ENCODE measurements around the gene MAS1L.

MAS1L gene

DNA sequence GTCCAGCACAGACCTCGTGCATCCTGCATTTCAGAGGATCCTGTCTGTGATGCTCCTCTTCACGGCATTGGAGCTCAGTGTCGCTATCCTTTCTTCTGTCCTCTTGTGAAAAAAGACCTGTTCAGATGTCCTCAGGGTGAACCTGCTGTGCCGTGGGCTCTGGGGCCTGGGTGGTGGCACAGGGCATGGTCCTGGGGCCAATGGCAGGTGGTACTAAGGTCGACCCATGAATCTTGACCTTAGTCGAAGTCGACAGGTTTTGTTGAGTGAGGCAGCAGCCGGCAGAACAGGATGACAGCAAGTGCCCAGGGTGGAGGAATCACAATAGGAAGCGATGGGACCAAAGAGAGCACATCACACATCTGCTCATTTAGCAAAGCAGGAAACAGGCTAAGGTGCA lies 22.0 kb upstream of the MAS1L start:
- no peak for DNase-seq

DNA sequence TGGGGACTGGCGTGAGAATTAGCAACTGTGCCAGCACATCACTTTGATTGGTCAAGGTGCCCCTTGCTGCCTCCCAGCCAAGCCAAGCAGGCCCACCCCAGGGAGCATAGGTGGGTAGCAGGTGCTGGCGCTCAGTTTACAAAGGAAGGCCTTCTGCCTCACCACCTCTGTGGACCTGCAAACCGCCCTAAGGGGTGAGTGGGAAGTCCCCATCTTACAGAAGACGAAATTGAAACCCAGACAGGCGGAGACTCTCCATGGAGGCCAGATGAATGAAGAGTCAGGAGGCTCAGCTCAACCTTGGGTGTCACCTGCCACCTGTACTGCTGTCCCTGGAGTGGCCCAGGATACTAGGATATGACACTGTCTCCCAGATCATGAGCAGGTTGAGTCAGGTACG lies 21.5 kb upstream of the MAS1L start:
- DNase-seq = no peak

DNA sequence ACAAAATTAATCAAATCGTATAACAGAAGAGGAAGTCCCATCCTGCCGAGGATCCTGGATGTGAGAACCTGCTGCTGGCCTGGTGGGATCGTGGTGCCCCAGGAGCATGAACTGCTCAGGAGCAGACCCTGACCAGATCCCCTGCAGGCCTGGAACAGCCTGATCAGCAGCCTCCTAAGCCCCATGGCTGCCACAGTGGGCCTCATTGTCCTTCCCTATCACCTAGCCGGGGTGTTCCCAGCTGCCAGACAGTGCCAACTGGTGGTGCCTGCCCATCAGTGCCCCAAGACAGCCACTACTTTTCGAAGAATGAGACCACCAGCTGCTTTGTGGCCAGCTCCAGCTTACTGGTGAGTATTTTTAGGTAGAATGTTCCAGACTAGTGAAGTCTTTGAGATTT lies 19.6 kb upstream of the MAS1L start:
- DNase-seq = no peak

DNA sequence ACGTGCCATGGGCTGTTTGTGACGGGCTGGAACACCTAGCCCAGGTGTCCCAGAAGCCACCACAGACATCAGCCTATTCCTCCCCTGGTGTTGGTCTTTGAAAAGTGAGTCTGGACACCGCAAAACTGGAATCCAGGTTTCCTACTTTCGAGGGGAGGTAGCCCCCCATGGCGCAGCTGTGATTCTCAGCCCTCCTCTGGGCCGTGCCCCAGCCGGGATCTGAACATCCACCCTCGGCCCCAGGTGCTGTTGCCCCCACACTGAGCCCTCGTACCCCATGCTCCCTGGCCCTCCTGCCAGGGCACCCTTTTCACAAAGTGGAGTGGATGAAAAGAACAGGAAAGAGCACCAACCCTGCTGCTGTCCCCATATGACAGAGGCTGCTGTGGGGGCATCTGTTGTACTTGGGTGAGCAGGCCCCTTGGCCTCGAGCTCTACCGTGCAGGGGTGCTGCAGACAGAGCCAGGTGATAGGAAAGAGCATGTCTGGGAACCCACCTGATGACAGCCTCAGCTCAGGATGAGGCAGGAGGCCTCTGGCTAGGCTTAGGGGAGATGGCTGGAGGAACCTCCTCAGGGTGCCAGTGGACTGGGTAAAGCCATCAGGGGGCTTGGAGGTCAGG lies 18.8 kb upstream of the MAS1L start:
- DNase-seq = no peak

DNA sequence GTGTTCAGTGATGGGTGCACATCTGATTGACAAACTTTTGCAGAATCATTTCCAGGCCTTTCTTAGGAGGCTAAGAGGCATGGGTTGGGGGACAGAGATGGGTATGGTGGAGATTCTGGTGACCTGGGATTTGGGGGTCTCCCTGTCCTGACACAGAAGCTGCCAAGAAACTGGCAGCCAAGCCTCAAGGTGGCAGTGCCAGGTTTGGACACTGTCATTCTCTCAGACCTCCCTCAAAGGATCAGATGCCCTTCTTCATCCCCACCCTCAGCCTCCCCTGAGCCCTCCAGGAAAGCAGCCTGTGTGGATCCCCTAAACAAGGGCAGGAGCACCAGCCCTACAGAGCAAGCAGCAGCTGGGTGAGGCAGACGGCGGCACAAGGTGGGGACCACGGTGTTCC lies 18.1 kb upstream of the MAS1L start:
- no peak for DNase-seq

DNA sequence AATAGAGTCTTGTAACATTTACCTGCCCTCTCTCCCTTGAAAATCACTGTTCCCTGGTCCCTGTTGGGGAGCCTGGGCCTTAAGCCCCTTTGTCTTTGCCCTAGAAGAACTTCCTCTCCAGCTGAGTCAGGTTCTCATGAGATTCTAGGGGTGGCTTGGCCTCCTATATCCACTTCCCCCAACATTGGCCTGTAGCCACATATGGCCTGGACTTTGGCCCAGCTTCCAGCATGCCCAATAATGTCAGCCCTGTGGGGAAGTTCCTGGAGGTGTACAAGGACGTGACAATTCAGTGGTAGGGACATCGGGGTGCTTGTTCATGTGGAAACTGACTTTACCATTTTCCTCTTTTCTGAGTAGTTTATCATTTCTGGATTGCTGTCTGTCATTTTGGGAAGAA lies 17.2 kb upstream of the MAS1L start:
- no peak for DNase-seq

DNA sequence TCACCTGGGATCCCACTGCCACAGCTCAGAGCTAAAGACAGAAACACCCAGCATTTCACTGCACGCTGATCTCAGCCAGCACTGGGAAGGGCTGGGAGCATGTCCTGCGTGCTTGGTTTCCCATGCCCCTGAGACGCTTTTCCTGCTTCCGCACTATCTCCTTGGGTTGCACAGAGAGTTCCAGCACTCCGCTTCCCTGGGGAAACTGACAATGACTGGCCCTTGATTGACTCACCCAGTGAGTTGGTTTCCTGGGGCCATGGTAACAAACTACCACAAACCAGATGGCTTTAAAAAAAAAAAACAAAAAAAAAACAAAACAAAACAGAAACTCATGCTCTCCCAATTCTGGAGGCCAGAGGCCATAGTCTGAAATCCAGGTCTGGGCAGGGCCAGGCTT lies 14.8 kb upstream of the MAS1L start:
- no peak for DNase-seq

DNA sequence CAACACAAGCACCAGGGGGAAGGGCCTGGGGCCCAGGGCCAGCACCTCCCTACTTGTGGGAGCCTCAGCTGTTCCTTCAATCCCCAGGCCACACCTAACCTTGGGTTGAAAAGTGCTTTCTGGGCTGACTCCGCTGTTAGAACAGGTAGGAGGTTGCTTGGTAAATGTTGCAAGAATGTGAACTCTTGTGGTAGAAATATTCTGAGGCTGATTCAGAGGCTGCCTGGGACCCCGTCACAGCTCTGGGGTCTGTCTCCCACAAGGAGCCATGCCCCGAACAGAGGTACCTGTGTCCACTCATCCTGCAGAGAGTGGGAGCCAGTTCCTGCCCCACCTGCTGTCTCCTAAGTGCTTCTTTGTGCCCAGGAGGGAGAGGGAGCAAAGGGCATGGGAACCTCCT lies 14.4 kb upstream of the MAS1L start:
- no peak for DNase-seq

DNA sequence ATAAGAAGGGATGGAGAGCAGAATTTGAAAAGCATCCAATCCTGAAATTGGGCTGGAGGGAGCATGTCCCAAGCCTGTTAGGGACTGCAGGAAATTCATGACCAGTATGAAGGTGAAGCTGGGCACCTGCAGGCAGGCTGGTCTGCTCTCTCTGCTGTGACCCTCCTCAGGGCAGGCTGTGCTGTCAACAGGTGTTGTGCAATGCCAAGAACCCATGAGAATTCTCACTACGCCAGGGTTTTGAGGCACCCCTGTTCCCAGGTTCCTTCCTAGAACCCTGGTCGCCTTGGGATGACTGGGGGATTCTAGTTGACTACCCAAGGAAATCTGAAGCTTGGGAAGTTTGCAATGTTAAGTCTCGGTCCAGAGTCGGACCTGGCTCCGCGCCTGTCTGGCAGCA lies 13.3 kb upstream of the MAS1L start:
- no peak for DNase-seq

DNA sequence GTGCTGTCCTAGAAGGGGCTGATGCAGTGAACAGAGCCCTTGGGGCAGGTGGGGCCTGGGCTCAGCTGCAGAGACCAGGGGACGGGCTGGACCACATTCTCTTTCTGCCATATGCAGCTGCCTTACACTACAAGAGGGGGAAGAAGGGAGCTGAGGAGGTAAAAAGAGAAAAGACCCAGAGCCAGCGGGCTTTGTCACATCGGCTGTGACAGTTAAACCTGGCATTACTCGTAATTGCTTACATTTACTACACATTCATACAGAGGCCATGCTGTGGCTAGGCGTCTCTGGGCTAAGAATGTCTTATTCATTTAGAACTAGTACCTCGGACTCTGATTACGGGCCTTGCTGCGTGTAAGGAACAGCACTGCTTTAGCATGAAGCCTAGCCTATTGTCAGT lies 12.8 kb upstream of the MAS1L start:
- no peak for DNase-seq

DNA sequence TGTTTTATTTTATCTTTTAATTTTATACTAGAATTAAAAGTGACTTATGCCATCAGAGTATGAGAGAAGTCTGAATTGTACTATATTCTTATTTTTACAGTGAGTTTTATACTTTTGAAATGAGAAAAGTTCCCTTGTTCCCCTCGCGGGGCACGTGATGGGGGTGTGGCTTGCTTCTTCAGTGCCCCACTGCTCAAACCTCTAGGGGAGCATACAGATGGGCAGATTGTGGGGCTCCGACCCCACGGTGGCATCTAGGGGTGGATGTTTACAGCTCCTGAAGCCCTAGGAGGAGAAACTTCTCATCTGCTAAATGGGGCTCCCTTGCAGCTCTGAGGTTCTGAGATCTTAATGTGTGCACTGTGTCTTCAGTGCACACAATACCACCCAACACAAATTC lies 11.9 kb upstream of the MAS1L start:
- no peak for DNase-seq

DNA sequence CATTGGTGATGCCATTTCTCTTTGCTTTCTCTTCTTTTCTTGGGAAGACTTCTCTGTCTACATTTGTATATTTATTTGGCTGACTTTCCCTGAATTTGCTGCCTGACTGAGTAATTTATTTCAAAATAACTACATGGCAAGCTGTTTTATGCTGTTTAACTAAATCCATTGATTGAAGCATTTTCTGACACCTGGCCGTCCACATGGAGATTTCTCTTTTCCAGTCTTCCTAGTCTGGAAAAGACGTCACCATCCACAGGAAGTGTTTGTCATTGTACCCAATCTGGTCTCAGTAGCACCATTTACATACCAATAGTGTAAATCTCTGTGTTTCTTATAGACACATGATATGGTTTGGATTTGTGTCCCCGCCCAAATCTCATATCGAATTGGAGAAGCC lies 9.2 kb upstream of the MAS1L start:
- no peak for DNase-seq

DNA sequence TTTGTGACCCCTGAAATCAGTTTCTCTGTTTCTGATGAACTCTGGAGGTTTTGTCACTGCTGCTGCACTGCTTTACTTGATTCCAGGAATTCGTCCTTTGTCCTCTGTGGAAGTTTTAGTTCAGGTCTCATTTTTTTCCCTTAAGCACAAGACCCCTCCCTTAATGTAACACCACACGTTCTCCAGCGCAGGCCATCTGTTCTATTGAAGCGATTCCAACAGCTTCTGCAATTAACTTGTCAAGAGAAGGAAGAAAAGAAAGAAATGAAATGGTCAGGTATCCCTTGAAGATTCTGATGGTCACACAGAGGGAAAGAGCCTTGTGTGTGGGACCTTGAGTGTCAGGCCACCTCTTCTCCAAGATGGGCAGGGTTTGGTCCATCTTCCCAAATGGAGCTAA lies 7.8 kb upstream of the MAS1L start:
- no peak for DNase-seq

DNA sequence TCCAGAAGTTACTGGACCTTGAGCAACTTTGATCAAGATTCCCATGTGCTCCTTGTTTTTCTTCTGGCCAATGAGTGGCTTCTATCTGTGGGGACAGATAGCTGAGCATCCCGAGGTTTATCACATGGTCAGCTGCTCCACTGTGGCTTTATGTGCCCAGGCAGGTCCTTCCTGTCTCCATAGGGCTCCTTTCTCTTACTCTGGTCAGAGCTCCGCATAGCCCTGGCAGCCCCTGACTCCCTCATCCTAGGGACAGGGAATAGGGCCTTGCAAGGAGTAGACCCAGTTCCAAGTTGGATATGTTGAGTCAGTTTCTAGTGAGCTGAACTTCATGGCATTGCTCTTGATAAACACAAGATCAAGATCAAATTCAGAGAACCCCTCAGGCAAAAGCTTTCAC lies 6.4 kb upstream of the MAS1L start:
- DNase-seq = no peak

DNA sequence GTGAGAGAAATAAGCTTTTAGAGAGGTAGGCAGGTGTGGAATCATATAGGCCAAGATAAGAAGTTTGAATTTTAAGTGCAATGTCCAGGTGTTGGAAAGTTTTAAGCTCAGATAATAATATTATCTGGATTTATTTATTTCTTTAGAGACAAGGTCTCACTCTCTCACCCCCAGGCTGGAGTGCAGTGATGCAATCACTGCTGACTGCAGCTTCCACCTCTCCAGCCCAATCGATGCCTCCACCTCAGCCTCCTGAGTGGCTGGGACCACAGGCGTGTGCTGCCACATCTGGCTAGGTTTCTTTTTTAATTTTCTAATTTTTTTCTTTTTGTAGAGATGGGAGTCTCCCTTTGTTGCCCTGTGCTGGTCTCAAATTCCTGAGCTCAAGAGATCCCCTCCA lies 5.5 kb upstream of the MAS1L start:
- no peak for DNase-seq

DNA sequence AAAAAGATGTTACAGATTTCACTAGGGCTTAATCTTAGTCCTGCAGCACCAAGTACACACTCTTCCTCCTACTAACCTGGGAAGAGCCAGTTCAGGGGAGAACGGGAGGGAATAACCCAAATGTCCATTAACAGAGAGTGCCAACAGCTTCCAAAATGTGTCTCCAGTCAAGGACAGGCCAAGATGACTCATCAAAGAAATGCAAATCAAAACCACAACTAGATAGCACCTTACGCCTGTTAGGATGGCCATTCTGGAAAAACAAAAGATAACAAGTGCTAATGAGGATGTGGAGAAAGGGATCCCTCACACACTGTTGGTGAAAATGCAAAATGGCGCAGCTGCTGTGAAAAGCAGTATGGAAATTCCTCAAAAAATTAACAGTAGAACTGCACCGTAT lies 3.8 kb upstream of the MAS1L start:
- no peak for DNase-seq

DNA sequence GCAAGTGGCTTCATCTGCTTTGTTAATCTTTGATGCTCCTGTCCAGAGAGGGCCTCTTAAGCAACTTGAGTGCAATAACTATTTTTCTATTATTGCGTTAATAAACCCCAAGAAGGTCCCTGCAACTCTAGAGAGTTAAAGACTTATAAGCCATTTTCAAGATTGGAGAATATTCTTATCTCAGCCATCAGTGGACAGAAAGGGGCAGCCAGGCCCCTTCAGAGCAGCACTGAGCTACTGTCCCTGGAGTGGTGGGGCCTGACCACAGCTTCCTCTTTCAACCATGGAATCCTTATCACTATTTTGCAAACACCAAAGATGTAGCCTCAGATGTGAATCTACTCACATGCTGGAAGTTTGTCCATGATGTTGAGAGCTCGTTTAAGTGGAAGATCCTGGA lies 2.8 kb upstream of the MAS1L start:
- peak; percentile 68 to 79 for DNase-seq

DNA sequence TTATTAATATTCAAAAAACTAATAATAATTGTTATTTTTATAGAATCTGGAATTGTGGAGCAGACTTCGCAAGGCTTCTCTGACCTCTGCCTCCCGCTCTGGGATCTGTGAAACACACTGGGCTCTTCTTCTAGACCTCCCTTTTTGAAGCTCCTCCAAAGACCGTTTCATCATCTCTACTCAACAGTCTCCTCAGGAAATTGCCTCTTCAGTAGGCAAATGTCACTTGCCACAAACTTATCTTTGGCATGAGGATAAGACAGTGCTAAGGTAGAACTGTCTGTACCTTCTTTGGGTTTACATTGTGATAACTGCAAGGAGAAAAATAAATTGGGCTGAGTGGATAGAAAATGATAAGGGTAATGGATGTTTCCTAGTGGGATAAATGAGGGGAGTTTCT lies 2.3 kb upstream of the MAS1L start:
- peak; percentile 54 to 62 for DNase-seq

DNA sequence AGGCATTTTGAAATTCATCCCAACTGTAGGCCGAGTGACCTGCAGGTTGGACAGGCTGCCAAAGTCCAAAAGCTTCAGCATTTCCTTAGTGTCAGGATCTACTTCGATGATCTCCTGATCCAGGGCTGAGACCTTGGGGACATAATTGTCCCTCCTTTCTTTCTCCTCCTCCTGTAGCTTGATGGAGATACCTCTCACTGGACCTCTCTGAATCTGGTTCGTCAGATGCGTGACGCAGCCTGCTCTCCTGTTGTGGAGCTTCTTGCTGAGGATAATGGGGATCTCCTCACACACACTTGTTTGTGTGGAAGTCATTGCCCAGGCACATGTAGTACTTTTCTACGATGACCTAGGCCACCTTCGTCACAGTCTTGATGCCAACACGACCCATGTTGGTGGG lies 1.5 kb upstream of the MAS1L start:
- no peak for DNase-seq

DNA sequence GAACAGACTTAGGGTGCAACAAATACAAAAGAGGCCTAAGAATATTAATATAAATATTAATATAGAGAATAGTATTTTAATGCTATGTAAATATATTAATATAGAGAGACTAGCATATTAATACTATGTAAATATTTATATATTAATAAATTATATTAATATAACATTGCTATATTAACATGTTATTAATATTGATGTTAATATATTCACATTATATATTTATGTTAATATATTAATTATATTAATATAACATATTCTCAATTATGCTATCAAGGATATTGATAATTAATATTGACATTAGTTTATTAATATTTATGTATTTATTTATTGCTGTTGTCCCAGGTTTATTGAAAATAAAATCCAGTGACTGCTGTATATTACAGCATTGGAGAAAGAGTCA lies 1.1 kb upstream of the MAS1L start:
- no peak for DNase-seq

DNA sequence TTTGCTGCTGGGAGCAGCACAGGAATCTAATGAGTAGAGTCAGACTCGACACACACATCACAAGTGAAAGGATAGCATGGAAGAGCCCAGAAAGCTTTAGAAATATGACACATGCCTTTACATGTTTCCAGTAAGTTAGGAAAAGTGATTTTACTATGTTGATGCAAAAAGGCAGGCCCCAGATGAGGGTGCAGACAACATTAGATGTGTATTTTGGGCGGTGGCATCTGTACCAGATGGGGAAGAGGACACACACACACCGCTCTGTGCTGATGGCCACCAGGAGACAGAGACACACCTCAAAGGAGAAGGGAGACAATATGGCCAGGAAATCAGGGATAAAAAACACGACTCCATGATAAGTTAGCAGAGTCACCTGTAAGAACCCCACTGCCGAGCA lies 625 bp downstream of the MAS1L start:
- DNase-seq = no peak

DNA sequence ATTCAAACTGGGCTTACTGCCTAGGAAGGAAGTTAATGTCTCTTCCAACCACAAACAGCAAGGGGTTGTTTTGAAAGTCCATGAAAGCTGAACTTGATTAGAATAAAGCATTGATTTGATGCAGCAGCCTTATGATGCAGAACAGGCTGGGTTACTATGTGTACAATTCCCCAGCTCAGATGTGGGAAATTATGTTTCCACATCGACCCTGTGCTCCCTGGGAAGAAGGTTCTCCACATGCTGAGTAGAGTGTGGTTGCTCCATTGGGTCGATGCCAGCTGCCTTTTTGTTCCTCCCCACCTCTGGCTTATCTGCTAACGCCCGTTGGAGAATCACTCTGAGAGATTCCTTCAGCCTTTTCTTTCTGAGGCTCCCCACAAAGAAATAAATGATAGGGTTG lies 1.2 kb downstream of the MAS1L start:
- DNase-seq = no peak

DNA sequence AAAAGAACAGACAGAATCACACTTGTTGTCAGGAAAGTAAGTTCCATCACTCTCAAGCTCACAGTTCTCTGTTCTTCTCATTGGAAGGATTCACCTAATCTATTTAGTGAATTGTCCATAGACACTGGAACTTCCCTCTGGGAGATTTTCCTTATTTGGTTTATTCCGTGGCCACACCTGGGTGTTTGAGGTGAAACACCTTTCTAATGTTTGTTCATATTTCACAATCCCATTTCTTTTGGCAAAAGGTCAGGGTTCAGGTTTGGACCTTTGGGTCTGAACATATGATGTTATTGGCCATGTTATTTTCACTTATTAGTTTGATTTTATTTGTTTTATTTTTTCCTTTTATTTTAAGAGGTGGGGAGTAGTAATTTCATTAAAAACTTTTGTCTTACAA lies 4.0 kb downstream of the MAS1L start:
- no peak for DNase-seq

DNA sequence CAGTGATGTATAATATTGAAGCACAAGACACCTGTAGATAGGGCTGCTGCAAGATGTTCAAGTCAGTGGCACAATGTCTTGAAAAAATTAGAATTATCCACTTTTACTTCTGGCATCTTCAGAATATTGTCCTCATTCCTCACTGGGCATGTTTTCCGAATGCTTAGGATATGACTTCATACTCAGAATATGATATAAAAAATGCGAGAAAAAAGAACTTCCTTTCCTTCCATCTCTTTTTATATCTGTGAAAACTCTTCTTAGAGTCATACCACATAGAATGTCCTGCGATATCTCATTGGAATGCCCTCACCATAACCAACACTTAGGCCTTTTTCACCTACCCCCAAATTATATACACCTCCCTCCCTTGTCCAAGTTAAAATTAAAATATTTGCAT lies 4.6 kb downstream of the MAS1L start:
- no peak for DNase-seq

DNA sequence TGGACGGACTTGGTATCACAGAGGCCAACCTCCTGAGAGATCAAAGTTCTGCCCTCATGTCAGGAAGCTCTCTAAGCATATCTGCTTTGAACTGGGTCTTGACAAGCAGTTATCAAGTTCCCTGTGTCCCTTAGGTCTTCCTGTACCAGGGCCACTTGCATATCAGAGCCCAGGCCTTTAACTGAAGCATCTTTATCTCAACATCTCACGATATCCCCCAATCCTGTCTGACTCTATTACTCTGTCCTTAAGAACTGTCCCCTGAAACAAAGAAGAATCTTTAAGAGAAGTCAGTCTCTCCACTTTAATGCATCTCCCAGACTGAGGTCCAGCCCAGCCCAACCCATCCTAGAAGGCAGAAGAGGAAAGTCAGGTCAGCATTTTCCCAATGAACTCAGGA lies 8.2 kb downstream of the MAS1L start:
- DNase-seq = no peak

DNA sequence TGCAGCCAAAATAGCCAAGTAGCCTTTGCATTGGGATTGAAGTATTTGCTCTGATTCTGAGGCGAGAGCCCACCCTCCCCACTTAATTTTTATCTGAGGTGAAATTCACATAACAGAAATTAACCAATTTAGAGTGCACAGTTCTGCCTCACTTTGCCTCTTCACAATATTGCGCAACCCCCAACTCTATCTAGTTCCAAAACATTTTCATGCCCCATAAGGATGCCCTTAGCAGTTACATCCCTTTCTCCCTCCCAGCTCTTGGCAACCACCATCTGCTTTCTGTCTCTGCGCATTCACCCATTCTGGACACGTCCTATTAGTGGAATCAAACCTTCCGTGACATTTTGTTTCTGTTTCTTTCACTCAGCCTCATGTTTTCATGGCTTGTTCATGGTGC lies 9.0 kb downstream of the MAS1L start:
- no peak for DNase-seq
